Measurements from ENCODE around the gene PLEKHB1.
A peak's percentile ranks its signal among the peaks of the same experiment; 100 is the strongest.

PLEKHB1 gene

GRCh38 chr11:73648121-73648520, 1.7 kb downstream of the PLEKHB1 start:
- no peak for DNase-seq (ENCODE audit: low spot score)

GRCh38 chr11:73648571-73649046, 2.2 kb downstream of the PLEKHB1 start:
- no peak for DNase-seq (ENCODE audit: low spot score)

DNA sequence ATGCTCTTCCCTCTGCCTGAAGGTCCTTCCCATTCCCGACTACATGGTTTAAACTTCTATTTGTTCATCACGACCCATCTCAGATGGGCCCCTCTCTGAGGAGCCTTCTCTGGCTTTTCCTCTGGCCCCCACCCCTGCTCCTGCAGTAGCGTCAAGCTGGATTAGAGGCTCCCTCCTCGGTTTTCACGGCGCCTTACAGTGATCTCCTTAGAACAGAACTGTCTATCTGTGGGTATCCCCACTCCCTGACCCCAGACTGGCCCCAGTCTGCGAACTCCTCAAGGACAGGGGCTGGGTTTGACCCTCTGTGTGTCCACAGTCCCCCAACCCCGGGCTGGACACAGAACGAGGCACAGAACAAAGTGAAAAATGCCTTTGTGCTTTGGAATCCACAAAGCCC, 2.8 kb downstream of the PLEKHB1 start:
- no peak for DNase-seq (ENCODE audit: low spot score)

DNA sequence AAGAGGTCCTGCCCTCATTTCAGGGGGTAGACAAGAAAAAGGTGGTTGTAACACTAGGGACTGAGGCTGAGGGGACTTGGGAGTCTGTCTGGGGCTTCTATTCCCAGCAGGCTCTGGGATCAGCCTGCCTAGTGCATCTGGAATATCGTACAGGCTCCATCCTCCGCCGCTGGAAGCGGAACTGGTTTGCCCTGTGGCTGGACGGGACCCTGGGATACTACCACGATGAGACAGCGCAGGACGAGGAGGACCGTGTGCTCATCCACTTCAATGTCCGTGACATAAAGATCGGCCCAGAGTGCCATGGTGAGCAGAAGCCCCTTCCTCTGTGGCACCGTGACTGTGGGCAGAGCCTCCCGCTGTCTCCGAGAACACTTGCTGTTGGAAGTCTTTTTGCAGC, 4.0 kb downstream of the PLEKHB1 start:
- no peak for DNase-seq (ENCODE audit: low spot score)

GRCh38 chr11:73651252-73651651, 4.9 kb downstream of the PLEKHB1 start:
- DNase-seq (ENCODE audit: low spot score) = no peak

- DNase-seq (ENCODE audit: low spot score) = no peak
Measured at GRCh38 chr11:73651661-73652045, 5.3 kb downstream of the PLEKHB1 start.

DNA sequence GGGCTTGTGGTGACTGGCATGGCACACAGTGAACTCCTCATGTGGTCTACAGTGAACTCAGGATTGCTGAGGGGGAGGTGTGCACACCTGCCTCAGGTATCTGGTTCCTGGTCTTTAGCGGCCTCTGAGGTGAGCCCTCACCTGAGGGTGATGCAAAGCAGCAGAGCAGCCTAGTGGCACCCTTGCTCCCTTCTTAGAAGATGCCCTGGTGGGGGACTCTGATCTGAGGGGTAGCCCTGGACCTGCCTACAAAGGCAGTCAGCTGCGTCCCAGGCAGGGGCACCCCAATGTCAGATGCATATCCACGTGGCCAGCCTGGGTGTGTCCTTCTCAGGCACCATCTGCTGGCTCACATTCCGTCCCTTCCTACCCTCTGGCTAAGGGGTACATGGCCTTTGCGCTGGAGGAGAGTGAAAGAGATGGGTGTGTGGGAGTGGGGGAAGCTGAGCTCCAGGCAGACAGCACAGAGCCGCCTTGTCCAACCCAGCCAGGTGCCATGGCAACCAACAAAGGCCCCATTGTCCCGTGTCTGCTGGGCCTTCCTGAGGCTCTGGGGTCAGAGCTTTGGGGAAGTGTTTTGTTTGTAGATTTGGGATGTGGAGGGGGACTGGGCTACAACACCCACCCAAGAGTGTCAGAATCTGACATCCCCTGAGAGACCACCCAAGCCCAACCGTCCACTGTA, 5.8 kb downstream of the PLEKHB1 start:
- DNase-seq (ENCODE audit: low spot score) = peak; percentile 82

- no peak for DNase-seq (ENCODE audit: low spot score)
Measured at GRCh38 chr11:73652856-73653559, 6.6 kb downstream of the PLEKHB1 start.

DNA sequence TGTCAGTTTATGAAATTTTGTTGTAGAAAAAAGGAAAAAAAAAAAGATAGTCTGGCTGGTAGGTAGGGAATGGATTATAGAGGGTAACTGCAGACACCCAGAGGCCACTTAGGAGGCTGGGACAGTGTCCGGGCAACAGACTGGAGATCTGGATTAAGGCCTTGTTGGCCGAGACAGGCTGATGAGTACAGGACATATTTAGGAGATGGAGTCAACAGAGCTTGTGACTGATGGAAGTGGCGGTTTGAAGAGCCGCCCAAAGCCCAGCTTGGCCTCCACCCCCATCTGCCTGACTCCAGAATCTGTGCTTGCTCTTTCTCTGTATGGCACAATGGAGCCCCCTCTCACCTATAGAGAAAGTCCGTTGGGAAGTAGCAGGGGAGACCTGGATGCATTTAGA, 7.6 kb downstream of the PLEKHB1 start:
- no peak for DNase-seq (ENCODE audit: low spot score)

DNA sequence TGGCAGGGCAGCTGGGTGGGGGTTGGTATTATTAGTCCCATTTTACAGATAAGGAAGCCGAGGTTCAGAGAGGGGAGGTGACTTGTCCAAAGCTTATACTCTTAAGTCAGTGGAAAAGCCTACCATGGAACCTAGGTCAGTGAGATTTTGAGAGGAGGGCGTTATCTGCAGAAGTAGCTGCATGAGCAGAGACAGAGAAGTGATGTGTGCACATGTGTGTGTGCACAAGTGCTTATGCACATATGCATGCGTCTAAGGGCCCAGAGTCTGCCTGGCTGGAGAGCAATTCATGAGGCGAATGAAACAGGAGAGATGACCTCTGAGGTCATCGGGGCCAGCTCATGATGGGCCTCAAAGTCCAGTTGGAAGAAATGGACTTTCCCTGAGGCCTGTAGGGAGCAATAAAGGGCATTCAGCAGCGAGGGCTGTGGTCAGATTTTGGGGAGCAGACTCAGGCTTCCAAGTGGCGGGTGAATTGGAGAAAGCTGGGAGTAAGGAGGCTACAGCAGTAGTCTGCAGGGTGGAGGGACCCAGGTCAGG, 8.2 kb downstream of the PLEKHB1 start:
- DNase-seq (ENCODE audit: low spot score) = no peak

GRCh38 chr11:73655686-73656085, 9.3 kb downstream of the PLEKHB1 start:
- no peak for DNase-seq (ENCODE audit: low spot score)

DNA sequence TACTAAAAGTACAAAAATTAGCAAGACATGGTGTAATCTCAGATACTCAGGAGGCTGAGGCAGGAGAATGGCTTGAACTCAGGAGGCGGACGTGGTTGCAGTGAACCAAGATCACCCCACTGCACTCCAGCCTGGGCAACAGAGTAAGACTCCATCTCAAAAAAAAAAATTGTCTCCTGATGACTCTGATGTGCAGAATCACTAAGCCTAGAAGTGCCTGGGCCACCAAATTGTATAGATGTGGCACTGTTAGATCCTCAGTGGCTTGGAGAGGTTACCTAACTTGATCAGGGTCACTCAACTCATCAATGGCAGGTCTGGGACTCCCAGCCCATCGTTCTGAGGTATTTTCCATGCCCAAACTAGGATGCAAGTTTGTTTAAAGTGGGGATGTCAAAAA, 10.6 kb downstream of the PLEKHB1 start:
- DNase-seq (ENCODE audit: low spot score) = no peak

GRCh38 chr11:73659961-73660360, 13.6 kb downstream of the PLEKHB1 start:
- no peak for DNase-seq (ENCODE audit: low spot score)

DNA sequence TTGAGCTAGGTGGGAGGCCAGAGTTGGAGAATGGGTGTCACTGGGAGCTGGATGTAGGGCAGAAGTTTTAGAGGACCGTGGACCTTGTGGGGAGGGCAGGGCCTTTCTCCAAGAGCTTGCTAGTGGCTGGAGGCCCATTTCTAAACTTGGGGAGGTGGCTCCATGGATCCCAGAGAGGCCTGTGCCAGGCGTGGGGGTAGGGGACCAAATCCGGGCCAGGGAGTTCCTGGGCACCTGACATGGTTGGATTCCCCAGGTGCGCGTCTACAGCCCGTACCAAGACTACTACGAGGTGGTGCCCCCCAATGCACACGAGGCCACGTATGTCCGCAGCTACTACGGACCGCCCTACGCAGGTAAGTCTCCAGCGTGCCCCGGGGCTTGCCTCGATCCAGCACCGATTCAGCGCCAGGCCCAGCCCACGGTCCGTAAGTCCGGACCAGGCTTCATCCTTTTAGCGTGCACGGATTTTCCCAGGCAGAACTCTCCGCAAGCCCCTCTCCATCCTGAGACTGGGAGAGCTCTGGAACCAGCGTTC, 14.2 kb downstream of the PLEKHB1 start:
- DNase-seq (ENCODE audit: low spot score) = no peak

GRCh38 chr11:73661035-73661628, 14.8 kb downstream of the PLEKHB1 start:
- DNase-seq (ENCODE audit: low spot score) = peak; percentile 93

DNA sequence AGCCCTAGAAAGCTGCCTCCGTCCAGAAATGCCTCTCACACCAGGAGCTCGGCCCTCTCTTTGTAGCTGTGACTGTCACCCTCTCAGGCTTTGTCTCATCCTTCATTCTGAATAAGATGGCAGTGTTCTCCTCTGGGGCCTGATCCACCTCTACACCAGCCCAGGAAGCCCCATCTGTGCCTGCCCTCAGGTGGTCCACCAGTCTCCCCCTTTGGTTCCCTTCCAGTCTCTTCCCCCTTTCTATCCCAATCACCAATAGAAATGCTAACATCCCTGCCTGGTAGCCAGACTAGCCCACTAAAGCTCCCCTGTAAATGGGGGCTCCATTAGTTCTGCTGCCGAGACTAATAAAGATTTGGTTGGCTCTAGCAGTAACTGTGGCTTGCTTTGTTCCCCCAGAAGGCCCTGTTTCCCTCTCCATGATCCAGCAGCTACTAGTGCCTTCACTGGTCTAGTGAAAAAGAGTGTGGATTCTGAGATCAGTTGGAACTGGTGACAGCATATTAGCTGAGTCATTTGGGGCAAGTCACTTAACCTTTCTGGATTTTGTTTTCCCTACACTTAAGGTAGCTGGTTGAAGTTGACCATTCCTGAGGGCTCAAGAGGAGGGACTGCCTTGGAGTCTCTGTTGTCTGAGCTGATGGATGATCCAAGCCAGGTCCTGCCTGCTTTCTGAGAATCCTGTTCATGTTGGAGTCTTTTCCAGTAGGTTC, 16.2 kb downstream of the PLEKHB1 start:
- DNase-seq (ENCODE audit: low spot score) = no peak

DNA sequence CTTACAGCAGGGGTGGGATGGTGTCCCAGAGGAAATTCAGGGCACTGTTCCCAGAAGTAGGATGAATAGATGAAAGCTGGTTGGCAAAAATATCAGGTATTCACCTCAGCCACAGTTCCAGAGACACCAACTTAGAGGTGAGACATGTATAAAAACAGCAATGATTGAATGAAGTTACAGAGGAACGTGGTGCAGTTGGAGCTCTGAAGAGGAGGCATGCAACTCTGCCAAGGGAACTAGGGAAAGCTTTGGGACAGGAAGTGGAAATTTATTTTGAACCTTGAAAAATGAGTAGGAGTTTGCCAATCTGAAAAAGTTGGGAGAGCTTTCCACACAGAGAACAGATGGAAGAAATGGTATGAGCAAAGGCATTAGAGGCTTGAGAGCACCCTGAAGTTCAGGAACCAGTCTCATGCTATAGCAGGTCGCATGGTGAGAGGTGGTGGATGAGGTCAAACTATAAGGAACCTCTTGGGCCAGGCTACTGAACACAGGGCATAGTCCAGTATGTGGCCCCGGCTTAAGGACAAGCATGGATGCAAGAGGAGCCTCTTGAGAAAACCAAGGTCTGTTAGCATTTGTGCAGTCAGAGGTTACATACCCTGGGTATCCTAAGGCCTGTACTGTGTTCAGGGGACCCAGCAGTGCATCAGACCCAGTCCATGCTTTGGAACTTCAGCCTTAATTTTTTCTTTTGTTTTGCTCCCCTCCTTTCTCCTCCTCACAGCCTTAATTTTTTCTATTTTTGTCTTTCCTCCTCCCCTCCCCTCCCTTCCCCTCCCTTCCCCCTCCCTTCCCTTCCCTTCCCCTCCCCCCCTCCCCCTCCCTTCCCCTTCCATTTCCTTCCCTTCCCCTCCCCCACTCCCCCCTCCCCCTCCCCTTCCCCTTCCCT, 17.5 kb downstream of the PLEKHB1 start:
- DNase-seq (ENCODE audit: low spot score) = no peak

DNA sequence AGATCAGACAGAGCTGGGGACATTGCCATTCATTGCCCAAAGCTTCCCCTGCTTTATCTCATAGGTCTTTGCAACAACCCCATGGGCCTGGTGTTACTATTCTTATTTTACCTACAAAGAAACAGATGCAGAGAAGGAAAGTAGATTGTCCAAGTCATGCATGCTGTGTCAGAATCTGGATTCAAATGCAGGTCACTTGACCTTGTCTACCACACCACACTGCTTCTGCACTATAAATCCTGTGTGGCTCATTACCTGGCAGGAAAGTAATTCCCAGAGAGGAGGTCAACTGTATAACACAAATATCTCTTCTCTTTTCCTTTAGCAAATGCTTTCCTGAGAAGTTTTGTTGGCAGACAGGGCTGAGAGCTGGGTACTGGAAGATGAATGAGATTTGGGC, 18.5 kb downstream of the PLEKHB1 start:
- no peak for DNase-seq (ENCODE audit: low spot score)

- DNase-seq (ENCODE audit: low spot score) = no peak
Measured at GRCh38 chr11:73667891-73668290, 21.5 kb downstream of the PLEKHB1 start.

DNA sequence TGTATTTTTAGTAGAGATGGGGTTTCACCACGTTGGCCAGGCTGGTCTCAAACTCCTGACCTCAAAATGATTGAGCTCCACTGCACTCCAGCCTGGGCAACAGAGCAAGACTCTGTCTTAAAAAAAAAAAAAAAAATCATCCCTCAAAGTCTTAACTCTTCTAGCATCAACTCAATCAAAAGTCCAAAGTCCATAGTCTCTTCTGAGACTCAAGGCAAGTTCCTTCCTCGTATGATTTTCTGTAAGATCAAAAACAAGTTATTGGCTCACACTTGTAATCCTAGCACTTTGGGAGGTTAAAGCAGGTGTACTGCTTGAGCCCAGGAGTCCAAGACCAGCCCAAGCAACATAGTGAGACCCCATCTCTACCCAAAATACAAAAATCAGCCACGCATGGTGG, 24.4 kb downstream of the PLEKHB1 start:
- no peak for DNase-seq (ENCODE audit: low spot score)

GRCh38 chr11:73671701-73672100, 25.3 kb downstream of the PLEKHB1 start:
- no peak for DNase-seq (ENCODE audit: low spot score)

Measured in HuH-7 (cell line).